Spinal cord (tissue), 10 donors: ENCODE results near the gene DHX34. TPM values are rescaled to one million over a fixed set of nuclear protein-coding genes. Genes with fewer than 3 reads are reported as not detected.
"Not testable (repeated sequence)": the region's sequence is repeated elsewhere in the genome, so short reads cannot be mapped to it uniquely, and the experiment has no call there.

ENCODE experiments used
- DNase-seq, 6 donors: peaks; one replicate each; pipeline versions ENCODE4 v3.0.0 to v3.0.0-alpha.2; 2013 to 2015; ENCODE audit warnings: low spot score in 6 of 6, low read depth in 4 of 6
- H3K27ac ChIP-seq: one replicate; pipeline ENCODE4 v1.5.1; 2013; ENCODE audit warnings: low read depth, low read length, control low read depth
- H3K27me3 ChIP-seq: one replicate; pipeline ENCODE4 v1.6.1; 2013; ENCODE audit warnings: low read length; ENCODE audit not compliant: control insufficient read depth, insufficient read depth
- H3K36me3 ChIP-seq: one replicate; pipeline ENCODE4 v1.6.1; 2013; ENCODE audit warnings: low read length; ENCODE audit not compliant: control insufficient read depth, insufficient read depth
- H3K4me1 ChIP-seq: one replicate; pipeline ENCODE4 v1.6.1; 2013; ENCODE audit warnings: low read length; ENCODE audit not compliant: control insufficient read depth, insufficient read depth
- H3K4me3 ChIP-seq: one replicate; pipeline ENCODE4 v1.5.1; 2013; ENCODE audit warnings: low read depth, low read length, control low read depth
- H3K9me3 ChIP-seq: one replicate; pipeline ENCODE4 v1.6.1; 2013; ENCODE audit warnings: low read length; ENCODE audit not compliant: control insufficient read depth, insufficient read depth
- WGBS: methylation state at CpG from one replicate; pipeline ENCODE4 v1.1.5; 2013; ENCODE audit warnings: missing lambda C conversion rate; ENCODE audit not compliant: insufficient coverage; 5-methylcytosine and 5-hydroxymethylcytosine counted together
- polyA plus RNA-seq, 2 donors: library from polyadenylated mRNA; unstranded; fragments of 120-200 nt; gene quantifications; one replicate each; pipeline ENCODE4 v1.2.1, GENCODE V29; 2013; ENCODE audit not compliant: insufficient read length in 2 of 2
- total RNA-seq, 2 donors: library from RNA; depleted of rRNA in 1 of 2; stranded (reverse); fragments of 120-200 nt in 1 of 2; fragments of >200 nt in 1 of 2; gene quantifications; one replicate each; pipeline versions ENCODE4 v1.2.3 to v1.2.4, GENCODE V29; 2013 to 2014
- donor health status: healthy.

DHX34 gene
- total and polyA plus RNA-seq, 4 donors = 7.1 to 18.9 (median 14.5) TPM

GRCh38 chr19:47358936-47359335 is 9.8 kb downstream of the DHX34 start:
- no peak for DNase-seq
- Histone ChIP-seq H3K27ac (no peak overlapping the region), H3K36me3 (peaks cover 99% of the 10 kb centered on the region), H3K9me3 (no peaks in the 10 kb centered on the region), H3K27me3 (no peaks in the 10 kb centered on the region), H3K4me1 (no peaks in the 10 kb centered on the region), H3K4me3 (no peak overlapping the region)
- WGBS = 98% methylated on average over 6 of the region's 6 CpGs

DNA sequence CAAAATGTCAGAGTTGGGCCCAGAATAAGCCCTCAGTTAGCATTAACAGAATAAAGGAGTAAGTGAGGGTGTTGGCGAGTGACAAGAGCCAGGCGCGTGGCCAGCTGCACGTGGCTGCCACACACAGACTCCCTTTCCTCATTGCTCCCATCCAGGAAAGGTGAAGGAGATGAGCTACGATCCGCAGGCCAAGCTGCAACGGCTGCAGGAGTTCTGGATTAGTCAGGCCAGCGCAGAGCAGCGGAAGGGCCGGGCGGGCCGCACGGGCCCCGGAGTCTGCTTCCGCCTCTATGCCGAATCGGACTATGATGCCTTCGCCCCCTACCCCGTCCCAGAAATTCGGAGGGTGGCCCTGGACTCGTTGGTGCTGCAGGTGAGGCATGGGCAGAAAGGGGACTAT is 13.2 kb downstream of the DHX34 start:
- Histone ChIP-seq H3K27me3 (no peaks in the 10 kb centered on the region), H3K4me1 (no peaks in the 10 kb centered on the region), H3K36me3 (peaks cover 81% of the 10 kb centered on the region), H3K27ac (no peak overlapping the region), H3K9me3 (no peaks in the 10 kb centered on the region), H3K4me3 (no peak overlapping the region)
- no peak for DNase-seq
- WGBS = over 99% methylated on average over 13 of the region's 21 CpGs

- peaks cover 72% of the 10 kb centered on the region for H3K36me3 ChIP-seq
- H3K27me3 ChIP-seq = no peaks in the 10 kb centered on the region
Observed at GRCh38 chr19:47363758-47364531, 14.8 kb downstream of the DHX34 start.

DNA sequence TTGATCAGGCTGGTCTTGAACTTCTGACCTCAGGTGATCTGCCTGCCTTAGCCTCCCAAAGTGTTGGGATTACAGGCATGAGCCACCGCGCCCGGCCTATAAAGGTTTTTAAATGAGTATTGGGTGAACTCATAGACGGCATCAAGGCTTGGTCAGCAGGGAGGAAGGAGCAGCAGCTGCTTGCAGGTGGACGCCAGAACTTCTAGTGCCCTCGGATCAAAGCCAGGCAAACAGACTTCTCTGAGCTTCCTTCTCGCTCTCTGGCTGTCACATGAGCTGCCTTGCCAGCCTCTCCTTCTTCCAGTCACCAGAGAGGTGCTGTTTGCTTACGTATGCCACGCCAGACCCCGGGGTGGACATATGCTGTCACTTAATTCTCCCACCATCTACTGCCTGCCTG is 16.3 kb downstream of the DHX34 start:
- H3K4me3 ChIP-seq, H3K27me3 ChIP-seq, H3K4me1 ChIP-seq, H3K27ac ChIP-seq, H3K9me3 ChIP-seq, DNase-seq: not testable (repeated sequence)
- peaks cover 71% of the 10 kb centered on the region for H3K36me3 ChIP-seq
- WGBS = 93% methylated on average over 2 of the region's 10 CpGs

More at GRCh38 chr19:47363758-47364531, 14.8 kb downstream of the DHX34 start:
- Histone ChIP-seq H3K4me1 (no peaks in the 10 kb centered on the region), H3K27ac (no peak overlapping the region), H3K9me3 (no peaks in the 10 kb centered on the region), H3K4me3 (no peak overlapping the region)
- 87% methylated on average over 7 of the region's 13 CpGs for WGBS
- no peak for DNase-seq

DNA sequence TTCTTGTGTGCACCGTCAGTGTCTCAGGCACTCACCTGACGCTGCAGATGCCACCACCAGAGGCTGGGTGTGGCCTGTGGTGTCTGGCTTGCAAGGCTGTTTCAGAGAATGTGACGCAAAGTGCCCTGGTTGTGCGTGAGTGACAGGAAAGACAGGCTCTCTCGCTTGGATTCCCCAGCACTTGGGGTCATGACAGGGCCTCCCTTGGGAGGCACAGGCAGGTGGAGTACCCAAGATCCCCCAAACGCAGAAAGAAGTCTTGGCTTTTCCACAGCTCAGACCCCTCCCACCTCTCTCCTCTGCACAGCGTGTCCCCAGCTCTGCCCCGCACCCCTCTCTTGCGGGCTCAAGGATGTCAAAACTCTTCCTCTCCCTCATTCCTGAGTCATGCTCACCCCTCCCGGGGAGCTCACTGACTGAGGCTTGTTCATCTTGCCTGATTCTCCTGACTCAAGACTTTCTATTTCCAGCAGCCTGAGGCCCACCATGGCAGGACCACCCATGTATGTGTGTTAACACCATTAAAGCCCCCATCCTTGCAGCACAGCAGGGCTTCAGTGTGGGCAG is 21.0 kb downstream of the DHX34 start:
- Histone ChIP-seq H3K4me1 (no peaks in the 10 kb centered on the region), H3K27me3 (no peaks in the 10 kb centered on the region), H3K36me3 (peaks cover 72% of the 10 kb centered on the region), H3K4me3 (no peak overlapping the region), H3K27ac (no peak overlapping the region), H3K9me3 (no peaks in the 10 kb centered on the region)
- 80% methylated on average over 10 of the region's 10 CpGs for WGBS
- peak in 1 of 6 donors; percentile 16 for DNase-seq

DNA sequence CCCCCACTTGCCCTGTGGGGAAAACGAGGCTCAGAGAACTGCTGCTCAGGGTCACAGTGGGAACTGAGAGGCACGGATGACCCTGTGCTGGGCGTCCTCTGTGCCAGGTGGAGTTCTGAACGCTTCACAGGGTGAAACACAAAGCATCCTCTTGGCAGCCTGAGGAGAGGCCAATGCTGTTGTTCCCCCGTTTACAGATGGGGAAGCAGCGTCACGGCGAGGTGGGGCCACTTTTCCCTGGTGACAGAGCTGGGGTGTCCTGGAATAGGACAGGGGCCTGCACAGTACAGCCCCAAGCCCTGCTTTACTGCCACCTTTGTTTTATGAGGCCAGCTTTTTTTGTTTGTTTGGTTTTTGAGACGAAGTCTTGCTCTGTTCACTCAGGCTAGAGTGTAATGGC is 22.1 kb downstream of the DHX34 start:
- Histone ChIP-seq H3K27me3 (no peaks in the 10 kb centered on the region), H3K9me3 (no peaks in the 10 kb centered on the region), H3K4me3 (no peak overlapping the region), H3K4me1 (no peaks in the 10 kb centered on the region), H3K27ac (no peak overlapping the region), H3K36me3 (peaks cover 84% of the 10 kb centered on the region)
- no peak for DNase-seq
- 90% methylated on average over 9 of the region's 9 CpGs for WGBS

GRCh38 chr19:47372603-47373002 is 23.5 kb downstream of the DHX34 start:
- H3K4me3 ChIP-seq = no peak overlapping the region
- no peak for DNase-seq
- no peak overlapping the region for H3K27ac ChIP-seq
- peaks cover 89% of the 10 kb centered on the region for H3K36me3 ChIP-seq
- no peaks in the 10 kb centered on the region for H3K27me3 ChIP-seq
- peaks cover 6% of the 10 kb centered on the region for H3K4me1 ChIP-seq
- no peaks in the 10 kb centered on the region for H3K9me3 ChIP-seq
- whole genome bisulfite sequencing = 99% methylated on average over 20 of the region's 22 CpGs

GRCh38 chr19:47373246-47374240 is 24.4 kb downstream of the DHX34 start:
- Histone ChIP-seq H3K4me3 (no peak overlapping the region), H3K27me3 (no peaks in the 10 kb centered on the region), H3K4me1 (peaks cover 6% of the 10 kb centered on the region), H3K36me3 (peaks cover 98% of the 10 kb centered on the region), H3K9me3 (no peaks in the 10 kb centered on the region), H3K27ac (no peak overlapping the region)
- WGBS = 92% methylated on average over 32 of the region's 33 CpGs
- no peak for DNase-seq

GRCh38 chr19:47374876-47375693 is 26.0 kb downstream of the DHX34 start:
- H3K4me3 ChIP-seq = no peak overlapping the region
- H3K27me3 ChIP-seq = no peaks in the 10 kb centered on the region
- no peak overlapping the region for H3K27ac ChIP-seq
- no peaks in the 10 kb centered on the region for H3K9me3 ChIP-seq
- DNase-seq = no peak
- peaks cover 95% of the 10 kb centered on the region for H3K36me3 ChIP-seq
- WGBS = 93% methylated on average over 26 of the region's 30 CpGs
- H3K4me1 ChIP-seq = peaks cover 12% of the 10 kb centered on the region
